ENCODE measurements around the gene MACF1.

Gene MACF1

DNA sequence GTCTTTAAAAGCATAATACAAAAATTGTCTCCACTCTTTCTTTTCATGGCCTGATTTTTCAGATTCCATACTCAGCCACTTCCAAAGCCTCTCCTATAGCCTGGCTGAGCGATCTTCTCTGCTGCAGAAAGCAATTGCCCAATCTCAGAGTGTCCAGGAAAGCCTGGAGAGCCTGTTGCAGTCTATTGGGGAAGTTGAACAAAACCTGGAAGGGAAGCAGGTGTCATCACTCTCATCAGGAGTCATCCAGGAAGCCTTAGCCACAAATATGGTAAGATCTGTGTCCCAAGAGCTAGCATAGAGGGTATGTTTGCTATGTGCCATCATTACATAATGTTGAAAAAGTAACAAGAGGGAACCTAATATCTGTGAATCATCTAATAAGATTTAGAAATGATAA is 156.2 kb downstream of the MACF1 start:
- DNase-seq: no peak

GRCh38 chr1:39361446-39361845 is 157.0 kb downstream of the MACF1 start:
- DNase-seq: no peak

- no peak for DNase-seq
These were observed 158.8 kb downstream of the MACF1 start for GRCh38 chr1:39363267-39363666.

- no peak for DNase-seq
These were observed 163.6 kb downstream of the MACF1 start for GRCh38 chr1:39368045-39368444.

DNA sequence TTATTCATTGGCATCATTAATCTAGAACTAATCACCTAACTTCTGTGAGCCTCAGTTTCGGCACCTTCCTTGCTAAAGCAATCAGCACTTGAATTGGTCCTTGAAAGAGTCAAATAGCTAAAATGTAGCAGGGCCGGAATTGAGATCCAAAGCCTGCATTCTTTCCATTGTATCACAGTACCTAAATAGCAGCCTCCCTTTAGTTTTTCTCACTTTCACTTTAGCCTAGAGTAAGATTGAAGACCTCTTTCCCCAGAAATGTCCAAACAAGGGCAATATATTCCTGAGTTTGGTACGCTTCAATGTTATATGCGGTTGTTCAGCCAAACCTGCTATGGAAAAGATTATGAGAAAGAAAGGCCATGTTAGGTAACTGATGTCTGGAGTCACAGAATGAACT is 165.1 kb downstream of the MACF1 start:
- no peak for DNase-seq

DNA sequence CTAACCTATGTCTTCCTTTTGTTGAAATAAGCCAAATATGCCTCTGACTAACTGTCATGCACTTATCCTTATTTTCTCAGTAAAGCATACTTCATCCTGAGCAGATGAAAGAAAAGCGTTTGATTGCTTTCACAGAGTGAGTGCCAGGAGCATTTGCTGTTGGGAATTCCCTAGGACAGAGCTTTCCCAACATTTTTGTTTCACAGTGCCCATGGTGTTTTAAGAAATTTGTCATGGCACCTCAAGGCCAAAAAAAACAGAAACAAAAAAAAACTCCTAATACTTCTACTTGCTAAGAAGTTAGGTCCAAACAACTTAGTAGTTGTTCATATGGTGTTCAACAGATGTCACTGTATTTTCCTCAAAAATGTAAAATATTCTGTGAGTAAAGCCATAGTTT is 166.1 kb downstream of the MACF1 start:
- DNase-seq: no peak

GRCh38 chr1:39372105-39372504 is 167.6 kb downstream of the MACF1 start:
- no peak for DNase-seq

DNA sequence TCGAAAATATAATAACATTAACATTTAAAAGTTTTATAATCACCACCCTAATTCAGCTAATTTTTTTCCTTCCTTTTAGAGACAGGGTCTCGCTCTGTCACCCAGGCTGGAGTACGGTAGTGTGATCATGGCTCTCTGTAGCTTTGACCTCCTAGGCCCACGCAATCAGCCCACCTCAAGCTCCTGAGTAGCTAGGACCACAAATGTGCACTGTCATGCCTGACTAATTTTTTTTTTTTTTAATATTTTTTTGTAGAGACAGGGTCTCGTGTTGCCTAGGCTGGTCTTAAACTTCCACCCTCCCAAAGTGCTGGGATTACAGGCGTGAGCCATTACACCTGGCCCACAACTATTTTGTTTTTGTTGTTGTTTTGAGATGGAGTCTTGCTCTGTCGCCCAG is 172.2 kb downstream of the MACF1 start:
- no peak for DNase-seq

GRCh38 chr1:39378377-39378776 is 173.9 kb downstream of the MACF1 start:
- peak in 1 of 2 experiments; percentile 22 for DNase-seq

- DNase-seq: no peak
These were observed 174.7 kb downstream of the MACF1 start for GRCh38 chr1:39379187-39379586.

GRCh38 chr1:39380036-39380435 is 175.5 kb downstream of the MACF1 start:
- no peak for DNase-seq

DNA sequence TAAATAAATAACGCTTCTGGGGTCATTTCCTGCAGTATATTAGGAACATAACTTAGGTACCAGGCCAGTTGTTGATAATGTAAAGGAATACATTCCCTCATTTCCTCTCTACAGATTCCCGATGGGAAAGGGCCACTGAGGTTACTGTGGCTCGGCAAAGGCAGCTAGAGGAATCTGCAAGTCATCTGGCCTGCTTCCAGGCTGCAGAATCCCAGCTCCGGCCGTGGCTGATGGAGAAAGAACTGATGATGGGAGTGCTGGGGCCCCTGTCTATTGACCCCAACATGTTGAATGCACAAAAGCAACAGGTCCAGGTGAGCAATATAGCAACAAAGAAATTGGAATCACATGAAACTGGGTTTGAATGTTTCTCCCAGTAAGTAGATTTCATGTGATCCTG is 177.3 kb downstream of the MACF1 start:
- no peak for DNase-seq

DNA sequence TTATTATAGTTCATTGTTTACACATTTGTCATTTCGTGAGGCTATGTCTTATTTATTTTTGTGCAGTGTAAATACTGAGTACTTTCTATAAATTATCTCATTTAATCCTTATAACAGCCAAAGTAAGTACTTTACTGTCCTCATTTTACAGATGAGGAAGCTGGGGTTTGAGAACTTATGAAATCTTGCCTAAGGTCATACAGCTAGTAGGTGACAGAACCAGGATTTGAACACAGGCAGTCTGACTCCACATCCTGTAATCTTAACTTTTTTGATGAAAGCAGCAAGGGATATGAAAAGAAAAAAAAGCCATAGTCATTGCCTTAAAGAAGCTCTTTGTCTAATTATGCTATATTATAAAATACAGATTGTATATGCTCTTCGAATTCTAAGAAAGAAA is 179.8 kb downstream of the MACF1 start:
- no peak for DNase-seq

GRCh38 chr1:39385067-39385988 is 180.8 kb downstream of the MACF1 start:
- no peak for DNase-seq

DNA sequence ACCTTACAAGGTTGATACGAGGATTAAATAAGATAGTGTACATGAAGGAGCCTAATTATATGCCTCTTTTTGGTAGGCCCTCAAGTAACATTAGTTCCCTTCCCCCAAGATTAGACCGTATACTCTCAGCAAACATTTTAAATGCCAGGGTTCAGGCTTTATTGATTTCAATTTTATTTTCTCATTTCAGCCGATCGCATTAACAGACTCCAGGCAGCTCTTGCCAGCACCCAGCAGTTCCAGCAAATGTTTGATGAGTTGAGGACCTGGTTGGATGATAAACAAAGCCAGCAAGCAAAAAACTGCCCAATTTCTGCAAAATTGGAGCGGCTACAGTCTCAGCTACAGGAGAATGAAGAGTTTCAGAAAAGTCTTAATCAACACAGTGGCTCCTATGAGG is 182.5 kb downstream of the MACF1 start:
- no peak for DNase-seq

DNA sequence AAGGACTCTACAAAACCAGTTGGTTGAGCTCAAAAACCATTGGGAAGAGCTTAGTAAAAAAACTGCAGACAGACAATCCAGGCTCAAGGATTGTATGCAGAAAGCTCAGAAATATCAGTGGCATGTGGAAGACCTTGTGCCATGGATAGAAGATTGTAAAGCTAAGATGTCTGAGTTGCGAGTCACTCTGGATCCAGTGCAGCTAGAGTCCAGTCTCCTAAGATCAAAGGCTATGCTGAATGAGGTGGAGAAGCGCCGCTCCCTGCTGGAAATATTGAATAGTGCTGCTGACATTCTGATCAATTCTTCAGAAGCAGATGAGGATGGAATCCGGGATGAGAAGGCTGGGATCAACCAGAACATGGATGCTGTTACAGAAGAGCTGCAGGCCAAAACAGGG is 183.0 kb downstream of the MACF1 start:
- DNase-seq: peak; percentile 61 to 82

GRCh38 chr1:39391691-39392679 is 187.5 kb downstream of the MACF1 start:
- DNase-seq: peak; percentile 62 to 80

DNA sequence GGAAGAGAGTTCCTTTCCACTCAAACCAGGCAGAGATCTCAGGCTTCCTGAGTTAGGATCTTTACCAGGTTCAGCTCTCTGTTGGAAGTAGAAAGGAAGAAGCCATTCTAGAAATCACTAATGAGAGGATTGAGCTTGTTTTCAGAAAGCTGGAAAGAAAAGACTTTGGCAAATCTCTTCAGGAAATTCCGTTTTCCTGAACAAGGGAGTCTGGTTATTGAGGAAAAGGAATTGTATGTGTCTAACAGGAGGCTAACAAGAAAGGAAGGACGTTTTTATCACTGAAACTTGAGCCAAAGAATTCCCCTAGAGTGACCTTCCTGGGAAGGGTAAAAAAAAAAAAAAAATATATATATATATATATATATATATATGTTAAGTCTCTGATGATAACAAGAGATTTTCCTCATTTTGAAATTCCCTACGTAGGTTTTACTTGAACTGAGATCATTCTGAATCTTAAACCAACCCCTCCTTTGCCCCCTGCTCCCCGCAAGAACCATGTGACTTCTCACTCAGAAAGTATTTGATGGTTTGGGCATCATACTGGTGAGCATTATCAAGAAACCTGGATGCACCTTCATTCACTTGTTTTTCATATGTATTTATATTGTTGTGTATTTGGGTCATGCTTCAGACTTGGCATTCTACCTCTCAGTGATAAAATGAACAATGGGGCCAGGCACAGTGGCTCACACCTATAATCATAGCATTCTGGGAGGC is 188.5 kb downstream of the MACF1 start:
- no peak for DNase-seq

GRCh38 chr1:39393645-39394044 is 189.2 kb downstream of the MACF1 start:
- DNase-seq: no peak

DNA sequence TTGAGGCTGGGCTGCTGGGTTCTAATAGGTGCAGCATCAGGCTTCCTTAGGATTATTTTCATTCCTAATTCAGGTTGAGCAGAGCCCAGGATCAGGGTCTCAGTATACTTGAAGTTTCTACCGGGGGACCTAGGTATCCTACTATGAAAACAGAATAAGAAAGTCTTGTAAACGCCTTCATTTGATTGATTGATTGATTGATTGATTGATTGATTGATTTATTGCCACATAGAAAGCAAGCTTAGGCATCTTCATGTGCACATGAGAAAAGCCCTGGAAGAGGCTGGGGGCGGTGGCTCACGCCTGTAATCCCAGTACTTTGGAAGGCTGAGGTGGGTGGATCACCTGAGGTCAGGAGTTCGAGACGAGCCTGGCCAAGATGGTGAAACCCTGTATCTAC is 189.6 kb downstream of the MACF1 start:
- DNase-seq: no peak

- DNase-seq: peak in 1 of 2 experiments; percentile 32
These were observed 190.1 kb downstream of the MACF1 start for GRCh38 chr1:39394598-39394997.

GRCh38 chr1:39395357-39395831 is 190.9 kb downstream of the MACF1 start:
- DNase-seq: peak; percentile 47 to 82

DNA sequence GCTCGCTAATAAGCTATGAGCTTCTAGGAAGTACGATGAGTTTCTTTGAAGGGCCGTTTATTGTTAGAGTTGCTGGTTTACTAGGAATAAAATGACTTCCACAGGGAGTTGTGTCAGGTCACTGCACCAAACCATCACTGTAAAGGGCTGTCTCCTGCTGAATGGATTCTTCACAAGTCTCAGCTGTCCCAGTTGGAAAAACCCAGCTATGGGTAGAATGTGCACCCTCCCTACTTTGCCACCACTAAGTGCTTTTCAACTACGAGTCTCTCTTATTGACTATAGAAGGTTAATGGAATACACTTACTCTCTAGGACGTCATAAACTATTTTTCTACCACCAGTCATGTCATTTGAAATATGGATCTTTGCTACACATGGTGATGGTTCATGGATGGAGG is 192.2 kb downstream of the MACF1 start:
- DNase-seq: no peak

Measured in SW 1271 (cell line).